K562 (cell line): Measurements from ENCODE around the gene GRIPAP1. TPM values are rescaled to one million over a fixed set of nuclear protein-coding genes. Genes with fewer than 3 reads are reported as not detected.

ENCODE experiments used
- ATAC-seq: fragments of 200-7000 bp; cut with Tn5 transposase; 3 replicates; pipeline ENCODE4 v1.9.1; 2020; ENCODE audit warnings: moderate library complexity
- BruUV-seq: library from RNA; stranded (reverse); fragments of 400-500 nt; replicated peaks from 2 replicates; lab custom pipeline; 2021; lab: Mats Ljungman, UMichigan
- CTCF ChIA-PET: fragments of 300-600 bp; formaldehyde crosslinking; extraction: SDS; loops from one replicate; lab custom pipeline; 2021; ENCODE audit warnings: low intra/inter-chr PET ratio; lab: Yijun Ruan, JAX
- POLR2A ChIA-PET: fragments of 300-600, 350-650 bp; sonication (Branson Sonifier 250); formaldehyde crosslinking; extraction: SDS; loops from one replicate; lab custom pipeline; 2021; ENCODE audit warnings: antibody characterized with exemption, inconsistent platforms; lab: Yijun Ruan, JAX
- DNase-seq, 4 experiments: peaks; one replicate each; pipeline versions ENCODE4 v3.0.0 to v3.0.0-alpha.2; 2011 to 2018; ENCODE audit warnings: low spot score in 3 of 4, mixed read lengths in 3 of 4; ENCODE audit errors: extremely low read depth in 1 of 4
- FAIRE-seq: peaks from 2 replicates; lab custom pipeline; 2011; peaks lifted over from hg19 to GRCh38; lab: Jason Lieb, UNC
- H2AFZ ChIP-seq: 2 replicates; pipeline ENCODE4 v1.6.0; 2011; ENCODE audit warnings: low read depth, low read length, control low read depth, inconsistent platforms
- H3K27ac ChIP-seq: fragments of 200-600 bp; 3 replicates; pipeline ENCODE4 v1.8.0; 2011; ENCODE audit warnings: low read depth, mild to moderate bottlenecking, control low read depth, inconsistent platforms, low read length, moderate library complexity, mixed read lengths; ENCODE audit errors: extremely low read depth
- H3K27me3 ChIP-seq, 2 experiments: fragments of 300-600 bp in 1 of 2; 2 replicates in 1 of 2; 3 replicates in 1 of 2; pipeline versions ENCODE4 v1.6.0 to v1.8.0; 2011; ENCODE audit warnings: inconsistent platforms in 2 of 2, low read length in 2 of 2, mild to moderate bottlenecking in 1 of 2, mixed read lengths in 1 of 2, moderate library complexity in 1 of 2; ENCODE audit not compliant: control insufficient read depth in 2 of 2, insufficient read depth in 2 of 2
- H3K36me3 ChIP-seq: fragments of 300-600 bp; 3 replicates; pipeline ENCODE4 v1.8.0; 2011; ENCODE audit warnings: mild to moderate bottlenecking, low read length, inconsistent platforms; ENCODE audit not compliant: control insufficient read depth, insufficient read depth
- H3K4me1 ChIP-seq, 2 experiments: fragments of 200-600 bp in 1 of 2; replicated peaks in 1 of 2; 2 replicates in 1 of 2; 3 replicates in 1 of 2; pipeline versions ENCODE4 v1.5.1 to v1.8.0; 2011; ENCODE audit warnings: inconsistent platforms in 2 of 2, low read length in 2 of 2, mild to moderate bottlenecking in 1 of 2, mixed read lengths in 1 of 2, moderate library complexity in 1 of 2; ENCODE audit not compliant: control insufficient read depth in 2 of 2, insufficient read depth in 2 of 2
- H3K4me2 ChIP-seq: 2 replicates; pipeline ENCODE4 v1.6.1; 2011; ENCODE audit warnings: low read length, control low read depth, inconsistent platforms, mixed read lengths; ENCODE audit not compliant: insufficient read depth
- H3K4me3 ChIP-seq: fragments of 200-600 bp; sonication (generic), shearing (Covaris generic); 2 replicates; pipeline ENCODE4 v1.5.1; 2016; ENCODE audit warnings: control low read depth, inconsistent platforms
- H3K79me2 ChIP-seq: fragments of 200-600 bp; 3 replicates; pipeline ENCODE4 v1.8.0; 2011; ENCODE audit warnings: low read length, inconsistent platforms; ENCODE audit not compliant: control insufficient read depth, insufficient read depth
- H3K9ac ChIP-seq, 2 experiments: 2 replicates each; pipeline versions ENCODE4 v1.6.0 to v1.6.1; 2011; ENCODE audit warnings: low read depth in 2 of 2, low read length in 2 of 2, control low read depth in 1 of 2, inconsistent platforms in 1 of 2, mild to moderate bottlenecking in 1 of 2, mixed read lengths in 1 of 2; ENCODE audit not compliant: insufficient read depth in 1 of 2
- H3K9me1 ChIP-seq: one replicate; pipeline ENCODE4 v1.6.0; 2011; ENCODE audit warnings: inconsistent platforms, mild to moderate bottlenecking, low read length, moderate library complexity; ENCODE audit not compliant: control insufficient read depth, insufficient read depth
- H3K9me3 ChIP-seq: replicated peaks from 2 replicates; pipeline ENCODE4 v1.5.1; 2011; ENCODE audit warnings: low read depth, low read length, inconsistent platforms; ENCODE audit not compliant: control insufficient read depth, insufficient read depth
- H4K20me1 ChIP-seq: replicated peaks from 2 replicates; pipeline ENCODE4 v1.6.1; 2011; ENCODE audit warnings: low read length, inconsistent platforms, mixed read lengths; ENCODE audit not compliant: control insufficient read depth, insufficient read depth
- FOXK1 ChIP-seq: sonication (generic); formaldehyde crosslinking; IDR thresholded peaks from 2 replicates; pipeline ENCODE4 v1.8.0; 2022; ENCODE audit warnings: missing genetic modification reagents, mild to moderate bottlenecking, borderline replicate concordance
- KHSRP ChIP-seq: fragments of 450-650 bp; IDR thresholded peaks from 2 replicates; pipeline ENCODE4 v1.6.1; 2017
- MNT ChIP-seq, 2 experiments: fragments of 450-650 bp; conservative IDR thresholded peaks; 2 replicates each; pipeline ENCODE4 v1.6.1; 2017; ENCODE audit warnings: mild to moderate bottlenecking in 2 of 2, moderate library complexity in 2 of 2
- NBN ChIP-seq: fragments of 450-650 bp; IDR thresholded peaks from 2 replicates; pipeline ENCODE4 v1.6.1; 2016; ENCODE audit warnings: low read depth, mild to moderate bottlenecking
- POLR2A ChIP-seq: fragments of 450-650 bp; conservative IDR thresholded peaks from 2 replicates; pipeline ENCODE4 v1.6.1; 2016
- POLR2AphosphoS5 ChIP-seq: IDR thresholded peaks from 2 replicates; pipeline ENCODE4 v1.6.1; 2011; ENCODE audit warnings: mild to moderate bottlenecking, low read depth, low read length, moderate library complexity; ENCODE audit not compliant: control insufficient read depth, insufficient read depth
- VEZF1 ChIP-seq: fragments of 200-800 bp; sonication (Bioruptor generic); IDR thresholded peaks from 2 replicates; pipeline ENCODE4 v1.6.1; 2017; ENCODE audit warnings: missing genetic modification characterization, missing compliant biosample characterization
- ZFPM2 ChIP-seq: fragments of 250-450 bp; sonication (Bioruptor Pico); IDR thresholded peaks from 2 replicates; pipeline ENCODE4 v1.5.1; 2022; ENCODE audit warnings: mild to moderate bottlenecking
- ZNF57 ChIP-seq: fragments of 450-650 bp; formaldehyde crosslinking; IDR thresholded peaks from 2 replicates; pipeline ENCODE4 v1.4.0; 2020; ENCODE audit warnings: mild to moderate bottlenecking, moderate library complexity
- ZNF740 ChIP-seq, 3 experiments: fragments of 200-800 bp in 1 of 3; sonication (Bioruptor generic) in 1 of 3; sonication (generic) in 1 of 3; formaldehyde crosslinking in 1 of 3; IDR thresholded peaks; 2 replicates each; pipeline versions ENCODE4 v1.6.1 to v1.8.0; 2016 to 2022; ENCODE audit warnings: mild to moderate bottlenecking in 2 of 3, missing compliant biosample characterization in 2 of 3, missing genetic modification characterization in 2 of 3, missing genetic modification reagents in 1 of 3
- WGBS: fragments of 100-300 bp; shearing (Covaris generic); methylation state at CpG from one replicate; pipeline ENCODE4 v1.1.6; 2016; ENCODE audit warnings: low coverage, mixed read lengths; ENCODE audit not compliant: insufficient coverage; ENCODE audit errors: missing lambda C conversion rate; 5-methylcytosine and 5-hydroxymethylcytosine counted together
- in situ Hi-C: fragments of 300-500 bp; cut with MboI; formaldehyde crosslinking; loops from 4 replicates; pipeline ENCODE4 v1.15.0; 2018; ENCODE audit warnings: inconsistent platforms, mixed read lengths
- intact Hi-C: fragments of 100-400 bp; cut with micrococcal nuclease; formaldehyde crosslinking; loops from 2 replicates; pipeline ENCODE4 v1.14.2; 2022
- polyA plus RNA-seq, 8 experiments: library from polyadenylated mRNA; depleted of rRNA in 4 of 8; stranded (reverse) in 5 of 8; unstranded in 3 of 8; fragments of >200 nt; fragmentation: Nextera tagmentation in 2 of 8; fragmentation: Illumina TruSeq in 1 of 8; extraction: Ambion mirVana in 2 of 8; extraction: Trizol in 1 of 8; gene quantifications; 2 replicates each; pipeline versions ENCODE4 v1.2.1 to v1.2.3, GENCODE V29; 2011 to 2014; ENCODE audit warnings: inconsistent platforms in 1 of 8, missing spikeins in 1 of 8
- total RNA-seq, 7 experiments: library from RNA; depleted of rRNA in 6 of 7; stranded (reverse); fragments of >200 nt in 6 of 7; fragmentation: Illumina TruSeq in 2 of 7; extraction: Trizol in 2 of 7; gene quantifications; 2 replicates each; pipeline versions ENCODE4 v1.2.1 to v1.2.3, GENCODE V29; 2011 to 2021; ENCODE audit warnings: low replicate concordance in 1 of 7
- TF ChIP-seq, protein P1 (sequence below): fragments of 250-450 bp; sonication (Bioruptor Pico); IDR thresholded peaks from 2 replicates; pipeline ENCODE4 v1.4.0; 2020; ENCODE audit warnings: borderline replicate concordance
- TF ChIP-seq, protein P2 (sequence below): fragments of 450-650 bp; IDR thresholded peaks from 2 replicates; pipeline ENCODE4 v1.6.1; 2016

The GRIPAP1 gene
- total and polyA plus RNA-seq, 9 of the 15 experiments (the other 6 are each of a cell fraction or from before 2014, with no cell fraction given) = 4.1 to 41.6 (median 24.0) TPM

GRCh38 chrX:49041744-49042580 lies 39.9 kb upstream of the GRIPAP1 start:
- peak; percentile 84 for FAIRE-seq
- WGBS = 7% methylated on average over 9 of the region's 10 CpGs
- TF ChIP-seq, protein P1, sequence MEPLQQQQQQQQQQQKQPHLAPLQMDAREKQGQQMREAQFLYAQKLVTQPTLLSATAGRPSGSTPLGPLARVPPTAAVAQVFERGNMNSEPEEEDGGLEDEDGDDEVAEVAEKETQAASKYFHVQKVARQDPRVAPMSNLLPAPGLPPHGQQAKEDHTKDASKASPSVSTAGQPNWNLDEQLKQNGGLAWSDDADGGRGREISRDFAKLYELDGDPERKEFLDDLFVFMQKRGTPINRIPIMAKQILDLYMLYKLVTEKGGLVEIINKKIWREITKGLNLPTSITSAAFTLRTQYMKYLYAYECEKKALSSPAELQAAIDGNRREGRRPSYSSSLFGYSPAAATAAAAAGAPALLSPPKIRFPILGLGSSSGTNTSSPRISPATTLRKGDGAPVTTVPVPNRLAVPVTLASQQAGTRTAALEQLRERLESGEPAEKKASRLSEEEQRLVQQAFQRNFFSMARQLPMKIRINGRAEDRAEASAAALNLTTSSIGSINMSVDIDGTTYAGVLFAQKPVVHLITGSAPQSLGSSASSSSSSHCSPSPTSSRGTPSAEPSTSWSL (CRISPR knock-in tag) = no peak
- TF ChIP-seq ZFPM2 (CRISPR knock-in tag) (no peak), VEZF1 (peak; percentile 30; the same call in 1 of the 2 replicates), POLR2AphosphoS5 (0 out of 2 replicates have a peak, but pooled peaks have one; percentile 18), POLR2A (0 out of 2 replicates have a peak, but pooled peaks have one; percentile 23), MNT (conservative IDR thresholded peaks at IDR 0.05) (0 out of 4 replicates have a peak, but pooled peaks of 1 of the 2 experiments have one; percentile 28), ZNF740 (CRISPR knock-in tag; IDR thresholded peaks at IDR 0.05) (peak; percentile 70), ZNF740 (tag; IDR thresholded peaks at IDR 0.05) (peak in 1 of 2 experiments; percentile 49; a peak in 1 of 4 replicates), ZNF57 (CRISPR knock-in tag) (no peak), NBN (peak; percentile 23; the same call in 1 of the 2 replicates), KHSRP (no peak), FOXK1 (no peak)
- TF ChIP-seq, protein P2, sequence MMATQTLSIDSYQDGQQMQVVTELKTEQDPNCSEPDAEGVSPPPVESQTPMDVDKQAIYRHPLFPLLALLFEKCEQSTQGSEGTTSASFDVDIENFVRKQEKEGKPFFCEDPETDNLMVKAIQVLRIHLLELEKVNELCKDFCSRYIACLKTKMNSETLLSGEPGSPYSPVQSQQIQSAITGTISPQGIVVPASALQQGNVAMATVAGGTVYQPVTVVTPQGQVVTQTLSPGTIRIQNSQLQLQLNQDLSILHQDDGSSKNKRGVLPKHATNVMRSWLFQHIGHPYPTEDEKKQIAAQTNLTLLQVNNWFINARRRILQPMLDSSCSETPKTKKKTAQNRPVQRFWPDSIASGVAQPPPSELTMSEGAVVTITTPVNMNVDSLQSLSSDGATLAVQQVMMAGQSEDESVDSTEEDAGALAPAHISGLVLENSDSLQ = peak; percentile 44

More at GRCh38 chrX:49041744-49042580, 39.9 kb upstream of the GRIPAP1 start:
- Histone ChIP-seq H3K27me3 (no peaks in the 10 kb centered on the region), H3K27ac (peak overlapping the region; percentile 89), H2AFZ (no peak overlapping the region), H3K9me3 (no peaks in the 10 kb centered on the region), H3K36me3 (peaks cover 28% of the 10 kb centered on the region; the same call in 2 of the 3 replicates), H3K79me2 (peaks cover 36% of the 10 kb centered on the region), H4K20me1 (no peaks in the 10 kb centered on the region), H3K4me3 (peak overlapping the region; percentile 97), H3K9ac (peak overlapping the region; percentile 91 to 97; a peak in 3 of 4 replicates), H3K9me1 (no peaks in the 10 kb centered on the region), H3K4me1 (peaks cover 36 to 44% of the 10 kb centered on the region in 2 experiments; a peak in 4 of 5 replicates), H3K4me2 (peak overlapping the region; percentile 86)
- ATAC-seq = no peak
- in situ Hi-C loops (no loop called here), intact Hi-C loops (loop anchor here (2.0 to 5.0 kb wide), 4 partner anchors 40 to 411 kb away; partner anchors contain the start of gene GRIPAP1)
- BruUV-seq = TSS peak; percentile 71
- ChIA-PET CTCF (no interaction called here), POLR2A (interaction anchor here (0.5 to 1.0 kb wide), 4 partner anchors 39 to 540 kb away, joined by 3 to 4 read pairs (median 3); partner anchors contain the start of gene GRIPAP1)
- DNase-seq = peak in 2 of 4 experiments; percentile 14 to 38
